ENCODE data around the gene ELMO1. TPM values are rescaled to one million over a fixed set of nuclear protein-coding genes. Genes with fewer than 3 reads are reported as not detected.

ELMO1 gene
- total and polyA plus RNA-seq, 2 experiments from 2014 or later: 19.7 to 28.7 TPM

DNA sequence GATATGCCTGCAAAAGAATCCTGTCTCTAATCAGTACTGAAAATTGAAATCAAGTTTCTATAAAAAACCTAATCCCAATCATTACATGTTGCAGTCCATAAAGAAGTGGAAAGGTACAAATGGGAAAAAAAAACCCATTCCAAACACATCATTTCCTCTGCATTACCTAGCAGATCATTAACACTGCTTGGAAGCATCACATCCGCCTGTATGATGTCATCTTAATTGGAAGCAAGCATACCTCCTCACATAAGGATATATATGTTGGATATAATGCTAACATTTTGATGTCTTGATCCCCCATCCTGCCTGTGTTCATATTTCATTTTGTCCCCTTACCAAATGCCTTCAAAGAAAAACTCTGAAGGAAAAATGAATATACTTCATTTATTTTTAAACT, 483.0 kb downstream of the ELMO1 start:
- no peak for DNase-seq (ENCODE audit: low spot score)
- Histone ChIP-seq H3K4me1 (ENCODE audit: insufficient read depth) (peaks cover 2% of the 10 kb centered on the region), H3K4me3 (no peak overlapping the region), H3K4me2 (no peak overlapping the region), H3K9me2 (replicated peaks; ENCODE audit: insufficient read depth) (no peaks in the 10 kb centered on the region), H2AFZ (no peak overlapping the region), H3K27ac (no peak overlapping the region), H3K27me3 (no peaks in the 10 kb centered on the region), H3K79me2 (no peaks in the 10 kb centered on the region), H3K9me3 (ENCODE audit: low read depth) (no peaks in the 10 kb centered on the region), H3K36me3 (replicated peaks; ENCODE audit: insufficient read depth, low read depth) (no peaks in the 10 kb centered on the region), H4K20me1 (ENCODE audit: insufficient read depth, poor library complexity, severe bottlenecking) (no peaks in the 10 kb centered on the region)
- WGBS (ENCODE audit: low lambda C conversion rate, missing lambda C conversion rate): 100% methylated on average over 1 of the region's 1 CpG
- TF ChIP-seq EZH2phosphoT487 (IDR thresholded peaks at IDR 0.05; ENCODE audit: low read depth, severe bottlenecking, unreplicated experiment): no peak
- no peak for TF ChIP-seq EZH2 (IDR thresholded peaks at IDR 0.05; ENCODE audit: borderline replicate concordance)
- TF ChIP-seq, protein P1, sequence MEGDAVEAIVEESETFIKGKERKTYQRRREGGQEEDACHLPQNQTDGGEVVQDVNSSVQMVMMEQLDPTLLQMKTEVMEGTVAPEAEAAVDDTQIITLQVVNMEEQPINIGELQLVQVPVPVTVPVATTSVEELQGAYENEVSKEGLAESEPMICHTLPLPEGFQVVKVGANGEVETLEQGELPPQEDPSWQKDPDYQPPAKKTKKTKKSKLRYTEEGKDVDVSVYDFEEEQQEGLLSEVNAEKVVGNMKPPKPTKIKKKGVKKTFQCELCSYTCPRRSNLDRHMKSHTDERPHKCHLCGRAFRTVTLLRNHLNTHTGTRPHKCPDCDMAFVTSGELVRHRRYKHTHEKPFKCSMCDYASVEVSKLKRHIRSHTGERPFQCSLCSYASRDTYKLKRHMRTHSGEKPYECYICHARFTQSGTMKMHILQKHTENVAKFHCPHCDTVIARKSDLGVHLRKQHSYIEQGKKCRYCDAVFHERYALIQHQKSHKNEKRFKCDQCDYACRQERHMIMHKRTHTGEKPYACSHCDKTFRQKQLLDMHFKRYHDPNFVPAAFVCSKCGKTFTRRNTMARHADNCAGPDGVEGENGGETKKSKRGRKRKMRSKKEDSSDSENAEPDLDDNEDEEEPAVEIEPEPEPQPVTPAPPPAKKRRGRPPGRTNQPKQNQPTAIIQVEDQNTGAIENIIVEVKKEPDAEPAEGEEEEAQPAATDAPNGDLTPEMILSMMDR (IDR thresholded peaks at IDR 0.05; ENCODE audit: poor library complexity): no peak

DNA sequence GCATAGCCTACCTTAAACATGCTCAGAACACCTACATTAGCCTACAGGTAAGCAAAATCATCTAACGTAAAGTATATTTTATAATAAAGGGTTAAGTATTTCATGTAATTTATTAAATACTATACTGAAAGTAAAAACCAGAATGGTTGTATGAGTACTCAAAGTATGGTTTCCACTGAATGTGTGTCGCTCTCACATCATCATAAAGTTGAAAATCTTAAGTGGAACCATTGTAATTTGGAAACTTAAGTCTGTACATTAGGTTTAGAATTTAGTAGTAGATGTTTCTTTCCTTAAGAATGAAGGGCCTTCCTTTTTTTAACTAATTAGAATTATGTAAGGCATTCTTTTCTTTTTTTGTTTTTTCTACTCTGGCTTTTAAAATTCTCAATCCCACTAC, 484.4 kb downstream of the ELMO1 start:
- no peak overlapping the region for H3K27ac ChIP-seq
- 98% methylated on average over 2 of the region's 2 CpGs for WGBS (ENCODE audit: low lambda C conversion rate, missing lambda C conversion rate)
- H2AFZ ChIP-seq: no peak overlapping the region
- no peak for TF ChIP-seq EZH2 (IDR thresholded peaks at IDR 0.05; ENCODE audit: borderline replicate concordance)
- TF ChIP-seq, protein P1 (IDR thresholded peaks at IDR 0.05; ENCODE audit: poor library complexity): no peak
- no peak for TF ChIP-seq EZH2phosphoT487 (IDR thresholded peaks at IDR 0.05; ENCODE audit: low read depth, severe bottlenecking, unreplicated experiment)
- no peaks in the 10 kb centered on the region for H3K4me1 ChIP-seq (ENCODE audit: insufficient read depth)
- H3K36me3 ChIP-seq (replicated peaks; ENCODE audit: insufficient read depth, low read depth): no peaks in the 10 kb centered on the region
- H3K9me3 ChIP-seq (ENCODE audit: low read depth): no peaks in the 10 kb centered on the region
- no peak overlapping the region for H3K4me2 ChIP-seq
- no peak for DNase-seq (ENCODE audit: low spot score)
- no peaks in the 10 kb centered on the region for H4K20me1 ChIP-seq (ENCODE audit: insufficient read depth, poor library complexity, severe bottlenecking)
- no peaks in the 10 kb centered on the region for H3K27me3 ChIP-seq
- H3K9me2 ChIP-seq (replicated peaks; ENCODE audit: insufficient read depth): no peaks in the 10 kb centered on the region
- H3K4me3 ChIP-seq: no peak overlapping the region
- no peaks in the 10 kb centered on the region for H3K79me2 ChIP-seq

- TF ChIP-seq, protein P1 (IDR thresholded peaks at IDR 0.05; ENCODE audit: poor library complexity): no peak
- TF ChIP-seq EZH2phosphoT487 (IDR thresholded peaks at IDR 0.05; ENCODE audit: low read depth, severe bottlenecking, unreplicated experiment) (no peak), EZH2 (IDR thresholded peaks at IDR 0.05; ENCODE audit: borderline replicate concordance) (no peak)
- H3K4me1 ChIP-seq (ENCODE audit: insufficient read depth): no peaks in the 10 kb centered on the region
- 68% methylated on average over 3 of the region's 3 CpGs for WGBS (ENCODE audit: low lambda C conversion rate, missing lambda C conversion rate)
Observed at GRCh38 chr7:36962367-36962766, 486.3 kb downstream of the ELMO1 start.

GRCh38 chr7:36961693-36962092, 487.0 kb downstream of the ELMO1 start:
- no peaks in the 10 kb centered on the region for H3K9me3 ChIP-seq (ENCODE audit: low read depth)
- no peaks in the 10 kb centered on the region for H3K79me2 ChIP-seq
- no peak overlapping the region for H3K27ac ChIP-seq
- no peak for DNase-seq (ENCODE audit: low spot score)
- no peaks in the 10 kb centered on the region for H4K20me1 ChIP-seq (ENCODE audit: insufficient read depth, poor library complexity, severe bottlenecking)
- H2AFZ ChIP-seq: no peak overlapping the region
- H3K4me1 ChIP-seq (ENCODE audit: insufficient read depth): no peaks in the 10 kb centered on the region
- no peaks in the 10 kb centered on the region for H3K36me3 ChIP-seq (replicated peaks; ENCODE audit: insufficient read depth, low read depth)
- H3K9me2 ChIP-seq (replicated peaks; ENCODE audit: insufficient read depth): no peaks in the 10 kb centered on the region
- no peak overlapping the region for H3K4me2 ChIP-seq
- H3K4me3 ChIP-seq: no peak overlapping the region
- TF ChIP-seq, protein P1 (IDR thresholded peaks at IDR 0.05; ENCODE audit: poor library complexity): no peak
- TF ChIP-seq EZH2phosphoT487 (IDR thresholded peaks at IDR 0.05; ENCODE audit: low read depth, severe bottlenecking, unreplicated experiment) (no peak), EZH2 (IDR thresholded peaks at IDR 0.05; ENCODE audit: borderline replicate concordance) (no peak)
- H3K27me3 ChIP-seq: no peaks in the 10 kb centered on the region

More at GRCh38 chr7:36962367-36962766, 486.3 kb downstream of the ELMO1 start:
- Histone ChIP-seq H3K36me3 (replicated peaks; ENCODE audit: insufficient read depth, low read depth) (no peaks in the 10 kb centered on the region), H3K9me2 (replicated peaks; ENCODE audit: insufficient read depth) (no peaks in the 10 kb centered on the region), H3K4me3 (no peak overlapping the region), H4K20me1 (ENCODE audit: insufficient read depth, poor library complexity, severe bottlenecking) (no peaks in the 10 kb centered on the region), H2AFZ (no peak overlapping the region), H3K79me2 (no peaks in the 10 kb centered on the region), H3K27ac (no peak overlapping the region), H3K27me3 (no peaks in the 10 kb centered on the region), H3K9me3 (ENCODE audit: low read depth) (no peaks in the 10 kb centered on the region), H3K4me2 (no peak overlapping the region)
- no peak for DNase-seq (ENCODE audit: low spot score)

Data from hepatocyte (in vitro differentiated cells).